Keratinocyte (primary cell): Measurements from ENCODE around the gene TMEM52.

Experiments used
- CTCF ChIP-seq, 3 experiments: IDR thresholded peaks in 1 of 3; conservative IDR thresholded peaks in 1 of 3; optimal IDR thresholded peaks in 1 of 3; 2 replicates in 2 of 3; 3 replicates in 1 of 3; pipeline versions ENCODE3 to v1.5.1; 2011; ENCODE audit warnings: low read length in 3 of 3, mild to moderate bottlenecking in 3 of 3, moderate library complexity in 2 of 3, control low read depth in 1 of 3, inconsistent platforms in 1 of 3; ENCODE audit not compliant: insufficient read depth in 2 of 3; ENCODE audit errors: extremely low read depth in 1 of 3
- EZH2 ChIP-seq: IDR thresholded peaks from one replicate; pipeline ENCODE4 v1.6.1; 2012; ENCODE audit warnings: inconsistent platforms, mild to moderate bottlenecking, low read length, moderate library complexity

- TF ChIP-seq EZH2 (no peak), CTCF (optimal IDR thresholded peaks at IDR 0.05 in 1 of 3, IDR thresholded peaks at IDR 0.05 in 1 of 3, conservative IDR thresholded peaks at IDR 0.05 in 1 of 3; ENCODE audit: extremely low read depth in 1 of 3, insufficient read depth in 2 of 3, low read length in 3 of 3) (no peak)
These were observed 41.1 kb downstream of the TMEM52 start for GRCh38 chr1:1877865-1878436.
